AML-193 (cell line): ENCODE measurements around the gene NBEA.

Experiments used
- DNase-seq, 2 experiments: peaks; one replicate each; lab custom pipeline; 2025; lab: John Stamatoyannopoulos, UW

NBEA gene

DNA sequence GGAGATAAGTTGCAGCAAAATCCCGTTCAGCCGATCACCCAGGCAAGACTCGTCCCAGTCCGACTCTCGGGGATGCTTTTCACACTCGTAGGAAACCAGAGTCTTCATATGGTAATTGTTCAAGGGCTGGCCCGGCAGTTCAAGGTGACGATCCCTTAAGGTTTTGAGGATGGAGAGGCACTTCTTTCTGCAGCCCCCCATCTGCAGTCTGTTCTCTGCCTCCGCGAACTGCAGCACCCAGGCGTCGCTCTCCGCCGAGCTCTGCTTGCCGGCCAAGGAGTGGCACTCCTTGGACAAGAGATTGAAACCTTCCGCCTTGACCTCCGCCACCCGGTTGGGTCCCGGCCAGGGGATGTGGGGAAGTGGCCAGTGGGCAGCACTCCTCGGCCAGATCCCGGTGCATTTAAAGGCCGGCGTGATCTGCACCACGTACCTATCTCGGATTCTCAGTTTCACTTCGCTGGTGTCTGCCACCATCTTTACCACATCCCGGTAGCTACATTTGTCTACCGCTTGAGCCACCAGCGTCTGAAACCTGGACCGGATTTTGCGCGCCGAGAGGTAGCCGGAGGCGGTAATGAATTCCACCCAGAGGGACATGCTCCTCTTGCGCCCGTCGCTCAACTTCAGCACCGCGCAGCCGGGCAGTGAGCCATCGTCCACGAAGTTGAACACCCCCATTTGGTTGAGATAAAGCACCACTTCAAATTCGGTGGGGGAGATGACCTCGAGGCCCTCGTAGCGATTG, 533.3 kb downstream of the NBEA start:
- DNase-seq, result no peak

GRCh38 chr13:35475960-35476943, 534.2 kb downstream of the NBEA start, which contains the start of gene MAB21L1:
Gene MAB21L1 (minus strand): TSS chr13:35476689. CDS start chr13:35476138, 551 bp downstream.
- DNase-seq, result peak in 1 of 2 experiments; percentile 9

DNA sequence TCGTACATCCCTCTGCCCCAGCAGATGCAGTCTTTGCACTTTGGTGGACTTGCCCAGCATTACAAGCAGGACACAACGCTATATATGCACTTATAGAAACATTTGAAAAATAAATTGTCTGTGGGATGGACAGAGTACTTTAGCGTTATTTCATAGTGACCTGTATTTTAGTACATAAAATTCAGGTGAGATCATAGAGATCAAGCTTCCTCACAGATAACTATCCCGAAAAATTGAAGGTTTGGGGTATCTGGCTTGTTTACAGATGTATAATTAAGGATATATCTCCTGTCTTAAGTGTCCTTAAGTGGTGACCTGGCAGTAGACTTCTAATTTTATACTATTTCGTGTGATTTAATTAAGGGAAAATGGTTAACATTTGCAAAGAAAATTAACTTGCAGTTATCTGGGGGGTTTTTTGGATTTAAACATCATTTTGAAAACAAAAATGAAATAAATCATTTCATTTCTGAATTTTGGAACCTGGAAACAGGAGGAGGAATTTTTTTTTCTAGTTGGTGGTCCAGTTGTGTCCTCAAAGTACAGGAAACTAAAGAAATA, 535.4 kb downstream of the NBEA start:
- no peak for DNase-seq

DNA sequence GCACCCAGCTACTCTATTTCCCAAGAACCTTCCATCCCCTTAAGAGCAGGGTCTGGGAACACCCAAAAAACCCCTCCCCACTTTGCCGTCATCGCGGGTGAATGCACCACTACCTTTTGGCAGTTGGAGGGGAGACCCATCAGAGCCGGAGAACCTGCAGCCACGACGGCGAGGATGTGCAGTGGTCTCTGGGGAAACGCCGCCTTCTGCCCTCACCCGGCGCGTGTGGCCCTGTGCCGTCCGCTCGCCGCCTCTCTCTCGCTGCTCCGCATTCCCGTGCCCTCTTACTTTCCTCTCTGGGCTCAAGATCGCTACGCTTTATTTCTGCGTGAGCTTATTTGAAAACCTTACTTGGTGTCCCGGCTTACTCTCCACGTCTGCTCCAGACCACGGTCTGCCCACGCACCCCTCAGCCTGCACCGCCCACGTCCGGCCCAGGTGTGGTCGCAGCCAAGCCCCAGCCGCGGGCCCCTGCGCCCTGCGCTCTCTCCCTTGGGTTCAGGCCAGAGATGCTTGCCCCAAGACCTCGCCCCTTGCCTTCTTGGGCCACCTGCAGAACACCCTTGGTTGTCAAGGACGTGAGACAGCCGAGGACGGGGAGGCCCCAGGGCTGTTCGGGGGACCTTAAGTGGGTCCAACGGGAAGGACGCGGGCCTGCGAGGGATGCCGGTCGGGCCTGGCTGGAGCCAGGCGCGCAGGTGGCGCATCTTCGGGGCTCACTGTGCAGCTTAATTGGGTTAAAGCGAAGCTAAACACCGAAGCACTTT, 536.4 kb downstream of the NBEA start:
- no peak for DNase-seq

DNA sequence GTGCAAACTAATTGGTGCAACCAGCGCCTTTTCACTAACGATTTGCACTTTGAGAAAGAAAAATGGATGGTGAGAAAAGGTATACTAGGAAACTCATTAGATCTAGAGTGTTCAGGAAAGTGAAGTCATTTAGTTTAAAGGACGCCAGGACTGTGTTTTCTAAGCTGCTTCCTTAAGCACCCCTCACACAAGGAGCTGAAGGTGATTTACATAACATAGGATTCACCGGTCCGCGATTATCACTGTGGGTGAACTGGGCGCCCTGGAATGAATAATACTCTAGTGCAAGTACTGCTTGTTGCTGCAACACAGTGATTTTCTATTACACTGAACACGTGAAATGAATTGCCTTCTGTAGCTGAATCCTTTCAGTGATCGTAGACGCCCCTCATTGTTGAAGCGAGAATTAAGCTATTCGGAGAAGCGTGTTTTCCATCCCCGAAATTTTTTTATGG, 537.0 kb downstream of the NBEA start:
- no peak for DNase-seq

DNA sequence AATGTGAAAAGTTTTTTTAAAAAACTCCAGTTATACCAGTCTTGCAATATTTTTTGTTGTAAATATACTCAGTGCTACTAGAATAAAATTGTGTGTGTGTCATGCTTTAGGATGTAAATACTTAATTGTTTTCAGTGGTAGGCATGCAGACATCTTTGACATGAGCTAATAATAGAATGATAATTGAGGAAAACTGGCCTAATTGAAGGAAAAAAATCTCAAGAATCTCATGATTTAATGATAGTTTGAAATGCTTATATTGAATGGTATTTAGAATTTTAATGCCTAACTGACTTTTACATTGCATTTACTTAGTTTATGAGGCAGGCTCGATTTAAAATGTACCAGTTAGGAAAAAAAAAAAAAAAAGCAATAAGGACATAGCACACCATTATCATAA, 537.6 kb downstream of the NBEA start:
- no peak for DNase-seq

GRCh38 chr13:35480346-35480745, 538.3 kb downstream of the NBEA start:
- DNase-seq, result no peak

GRCh38 chr13:35481777-35482176, 539.7 kb downstream of the NBEA start:
- no peak for DNase-seq

DNA sequence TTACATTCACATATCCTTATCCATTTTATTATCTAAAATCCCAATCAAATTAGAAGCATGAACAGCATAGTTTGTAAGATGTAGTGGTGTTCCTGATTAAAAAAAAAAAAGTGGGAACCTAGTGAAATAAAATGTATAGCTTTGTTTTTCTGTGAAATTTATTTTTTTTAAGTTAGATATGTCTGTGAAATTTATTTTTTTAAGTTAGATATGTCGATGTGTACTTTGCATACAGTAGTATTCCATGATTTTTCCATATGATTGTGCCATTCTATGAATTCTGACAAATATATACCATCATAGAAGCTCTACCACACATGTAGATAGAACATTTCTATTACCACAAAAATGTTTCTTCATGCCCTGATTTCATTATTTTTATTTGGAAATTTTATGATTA, 540.5 kb downstream of the NBEA start:
- no peak for DNase-seq

DNA sequence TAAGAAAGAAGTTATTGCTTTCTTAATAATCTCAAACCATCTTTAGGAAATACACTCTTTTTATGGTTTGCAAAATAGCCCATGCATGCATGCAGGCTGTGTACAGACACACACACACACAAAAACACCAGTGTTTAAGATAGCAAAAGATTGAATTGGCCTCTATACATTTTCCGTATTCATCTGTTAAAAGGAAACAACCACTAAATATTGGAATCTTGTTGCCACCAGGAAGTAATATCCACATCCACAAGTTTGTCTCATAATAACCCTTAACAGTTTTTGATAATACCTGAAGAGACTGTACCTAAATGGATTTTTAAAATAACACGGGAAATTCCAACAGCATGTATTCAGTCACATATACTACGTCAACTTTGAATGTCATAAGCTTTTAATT, 541.7 kb downstream of the NBEA start:
- no peak for DNase-seq

DNA sequence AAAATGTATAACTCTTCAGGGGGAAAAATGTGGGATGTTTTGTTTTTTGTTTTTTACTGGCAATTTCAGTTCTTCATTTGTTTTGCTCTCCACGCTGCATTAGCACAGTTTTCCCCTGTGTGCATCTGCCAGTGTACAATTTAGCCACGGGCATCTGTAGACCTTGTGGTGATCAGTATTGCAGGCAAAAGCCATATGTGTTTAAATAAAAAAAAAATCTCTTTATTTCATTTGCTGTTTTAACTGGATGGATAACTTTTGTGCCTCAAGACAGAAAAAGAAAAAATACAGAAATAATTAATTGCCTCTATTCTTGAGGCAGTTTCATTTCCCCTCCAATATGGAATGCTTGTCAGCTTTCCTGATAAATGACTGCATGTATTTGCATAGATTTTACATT, 542.3 kb downstream of the NBEA start:
- no peak for DNase-seq

DNA sequence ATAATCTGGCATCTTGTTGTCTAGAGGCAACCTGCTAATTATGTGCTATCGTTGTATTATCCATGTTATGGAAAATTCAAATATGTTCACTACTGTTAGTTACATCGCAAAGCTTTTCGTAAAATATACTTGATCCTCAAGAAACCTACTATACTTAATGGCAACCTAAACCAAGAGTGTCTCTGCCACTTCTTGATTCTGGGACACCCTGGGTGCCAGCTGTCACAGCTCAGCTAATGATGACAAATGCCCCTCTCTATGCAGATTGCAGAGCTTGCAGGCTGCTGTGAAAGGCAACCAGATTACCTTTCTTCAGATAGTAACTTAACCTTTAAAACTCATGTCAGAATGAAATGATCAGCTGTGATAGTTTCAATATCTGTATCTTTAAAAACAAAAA, 543.4 kb downstream of the NBEA start:
- DNase-seq, result no peak

DNA sequence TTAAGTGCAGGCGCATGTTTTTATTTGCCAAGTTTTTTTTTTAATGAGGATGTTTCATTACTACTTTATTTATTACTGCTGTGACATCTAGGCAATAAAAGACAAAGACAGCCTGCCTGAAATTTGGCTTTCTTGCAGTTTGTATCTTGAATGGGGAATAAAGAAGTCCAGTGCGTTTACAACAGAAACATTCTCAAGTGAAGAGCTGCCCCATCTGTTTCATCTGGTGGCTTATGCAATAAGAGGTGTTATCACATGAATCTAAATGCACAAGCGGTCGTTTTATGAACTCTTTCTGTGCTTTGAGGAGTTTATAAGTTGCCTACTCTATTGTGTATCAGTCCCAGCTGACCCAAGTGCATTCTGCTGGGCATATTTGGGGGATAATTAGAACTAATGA, 547.0 kb downstream of the NBEA start:
- DNase-seq, result no peak

DNA sequence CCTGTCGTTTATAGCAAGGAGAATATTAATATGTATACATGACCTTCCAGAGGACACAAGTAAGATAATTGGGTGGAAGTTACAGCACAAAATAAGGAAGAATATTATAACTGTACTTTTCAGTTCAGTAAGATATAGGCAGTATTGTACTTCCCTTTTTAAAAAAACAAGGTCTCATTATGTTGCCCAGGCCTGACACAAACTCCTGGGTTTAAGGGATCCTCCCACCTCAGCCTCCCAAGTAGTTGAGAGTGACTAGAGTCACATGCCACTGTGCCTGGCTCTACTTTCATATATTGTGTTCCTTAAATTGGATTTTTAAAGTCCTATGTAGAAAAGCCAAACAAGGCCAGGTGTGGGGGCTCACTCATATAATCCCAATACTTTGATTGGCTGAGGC, 553.9 kb downstream of the NBEA start:
- DNase-seq, result peak; percentile 58 to 75

GRCh38 chr13:35496761-35497386, 554.8 kb downstream of the NBEA start:
- peak; percentile 77 to 83 for DNase-seq

DNA sequence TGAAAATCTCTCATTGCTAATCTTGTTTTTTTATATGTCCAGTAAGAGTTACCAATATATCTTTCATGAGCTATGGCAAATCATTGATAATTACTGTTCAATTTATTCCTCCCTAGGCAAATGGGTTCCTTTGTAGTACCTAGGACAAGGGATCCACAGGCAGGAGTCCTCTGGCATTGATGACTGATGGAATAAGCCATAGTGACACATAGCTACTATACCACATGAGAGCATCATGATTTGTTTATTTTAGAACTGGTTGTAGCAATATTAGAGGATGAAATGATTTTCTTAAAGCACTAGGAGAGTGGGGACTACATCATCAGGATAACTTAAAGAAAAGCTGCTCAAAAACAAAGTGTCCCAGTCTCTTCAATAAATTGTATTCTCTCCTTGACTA, 556.2 kb downstream of the NBEA start:
- DNase-seq, result no peak

- DNase-seq, result no peak
Measured at GRCh38 chr13:35499196-35499662, 557.2 kb downstream of the NBEA start.

- DNase-seq, result no peak
Measured at GRCh38 chr13:35499676-35500075, 557.6 kb downstream of the NBEA start.

DNA sequence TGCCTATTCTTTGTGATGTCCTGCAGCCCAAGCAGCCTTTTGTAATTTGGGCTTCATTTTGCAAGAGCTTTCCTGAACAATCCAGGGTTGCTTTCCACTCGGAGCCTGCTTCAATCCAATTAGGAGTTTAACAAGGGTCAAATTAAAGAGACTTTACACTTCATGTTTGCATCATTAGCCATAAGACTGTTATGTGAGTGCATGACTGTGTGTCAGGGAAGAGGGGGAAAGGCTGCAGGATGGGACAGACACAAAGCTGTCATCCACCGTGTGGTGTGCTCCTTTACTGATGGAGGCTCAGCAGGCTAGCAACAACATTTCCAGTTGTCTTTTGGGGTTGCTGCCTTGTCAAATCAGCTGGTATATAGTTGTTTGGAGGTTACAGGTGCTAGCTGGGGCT, 558.1 kb downstream of the NBEA start:
- DNase-seq, result no peak

- DNase-seq, result no peak
Measured at GRCh38 chr13:35501661-35502235, 559.7 kb downstream of the NBEA start.

DNA sequence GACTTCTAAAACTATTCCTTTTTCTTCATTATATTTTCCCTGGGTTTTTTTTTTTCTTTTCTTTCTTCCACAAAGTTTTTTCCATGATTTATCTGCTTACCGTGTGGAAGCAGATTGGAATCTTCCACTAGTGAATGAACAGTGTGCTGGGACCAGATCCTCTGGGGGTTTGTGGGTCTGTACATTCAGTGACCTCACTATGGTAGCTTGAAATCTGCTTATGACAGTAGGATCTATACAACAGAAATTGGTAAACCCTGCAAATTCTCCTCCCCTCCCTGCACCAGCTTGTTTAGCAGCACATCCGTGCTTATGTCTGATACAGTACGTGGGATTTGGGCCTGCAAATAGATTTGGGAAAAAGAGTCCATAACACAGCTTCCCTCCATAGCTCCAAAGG, 560.4 kb downstream of the NBEA start:
- DNase-seq, result no peak
